ENCODE results near the gene PCYT2.

Gene PCYT2

DNA sequence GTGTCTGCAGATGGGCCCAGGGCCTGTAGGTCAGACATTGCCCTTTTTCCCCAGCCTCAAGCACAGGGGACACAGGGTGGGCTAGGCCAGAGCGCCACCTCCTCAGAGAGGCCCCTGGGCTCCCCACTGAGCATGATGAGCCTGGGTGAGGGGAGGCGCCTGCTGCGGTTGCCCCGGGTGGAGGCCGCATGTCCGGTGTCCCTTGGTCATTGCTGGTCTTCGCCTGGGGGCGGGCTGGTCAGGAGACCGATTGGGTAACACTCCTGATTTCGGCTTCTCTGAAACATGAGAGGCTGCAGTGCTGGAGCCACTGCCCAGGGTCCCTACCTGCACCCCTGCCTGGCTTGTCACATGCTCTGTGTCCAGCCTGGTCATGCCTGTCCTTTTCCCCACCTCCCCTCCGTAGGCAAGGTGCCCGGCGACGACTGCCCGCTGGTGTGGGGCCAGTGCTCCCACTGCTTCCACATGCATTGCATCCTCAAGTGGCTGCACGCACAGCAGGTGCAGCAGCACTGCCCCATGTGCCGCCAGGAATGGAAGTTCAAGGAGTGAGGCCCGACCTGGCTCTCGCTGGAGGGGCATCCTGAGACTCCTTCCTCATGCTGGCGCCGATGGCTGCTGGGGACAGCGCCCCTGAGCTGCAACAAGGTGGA is 11.6 kb downstream of the PCYT2 start:
- no peak for DNase-seq

DNA sequence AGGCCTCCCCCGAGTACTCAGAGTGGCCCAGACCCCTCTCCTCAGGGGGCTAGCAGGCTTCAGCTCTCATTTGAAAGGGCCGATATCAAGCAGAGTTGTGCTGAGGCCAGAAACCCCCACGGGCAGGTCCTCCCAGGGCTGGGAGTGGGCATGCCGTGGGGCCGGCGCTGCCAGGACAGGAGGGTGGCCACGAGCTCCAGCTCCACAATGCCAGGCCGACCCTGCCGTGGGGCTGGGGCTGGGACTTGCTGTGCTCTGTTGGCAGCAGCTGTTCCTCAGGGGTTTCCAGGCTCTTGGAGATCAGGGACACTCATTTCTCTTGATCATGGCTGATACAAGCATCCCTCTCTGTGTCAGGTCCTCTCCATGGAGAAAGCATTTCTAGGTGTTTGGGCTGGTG is 12.3 kb downstream of the PCYT2 start:
- no peak for DNase-seq

DNA sequence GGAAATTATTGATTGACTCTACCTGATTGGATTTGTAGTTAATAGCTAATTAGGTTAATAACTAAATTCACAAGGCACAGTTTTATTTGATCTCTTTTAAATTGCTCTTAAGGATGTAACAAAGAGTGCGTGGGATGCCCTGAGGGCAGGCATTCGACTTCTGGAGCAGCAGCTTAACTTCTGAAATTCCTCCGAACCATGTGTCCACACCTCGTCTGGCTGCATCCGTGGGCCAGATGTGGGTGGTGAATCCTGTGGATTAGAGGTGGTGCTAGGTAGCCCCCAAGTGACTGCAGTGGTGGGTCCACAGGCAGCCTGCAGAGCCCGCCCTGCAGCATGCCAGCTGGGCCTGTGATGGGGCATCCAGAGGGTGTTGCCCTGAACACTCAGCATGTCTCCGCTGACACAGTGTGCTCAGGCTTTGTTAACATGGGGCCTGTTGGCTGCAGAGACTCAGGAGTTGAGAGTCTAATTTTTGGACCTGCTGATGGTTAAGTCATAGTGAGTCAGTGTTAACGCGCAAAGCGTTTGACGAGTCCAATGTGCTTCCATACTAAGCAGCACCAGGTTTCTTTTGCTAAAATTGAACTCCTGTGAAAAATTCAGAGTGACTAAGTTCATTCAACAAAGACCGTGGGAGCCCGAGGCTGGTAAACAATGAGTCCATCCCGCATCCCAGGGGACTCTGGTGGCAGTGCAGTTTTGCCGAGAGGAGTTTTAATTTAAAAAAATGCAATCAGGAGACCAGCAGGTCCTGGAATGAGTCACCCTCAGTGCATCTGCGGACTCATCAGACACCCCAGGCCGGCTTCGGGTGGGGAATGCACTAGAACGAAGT is 13.0 kb downstream of the PCYT2 start:
- no peak for DNase-seq

DNA sequence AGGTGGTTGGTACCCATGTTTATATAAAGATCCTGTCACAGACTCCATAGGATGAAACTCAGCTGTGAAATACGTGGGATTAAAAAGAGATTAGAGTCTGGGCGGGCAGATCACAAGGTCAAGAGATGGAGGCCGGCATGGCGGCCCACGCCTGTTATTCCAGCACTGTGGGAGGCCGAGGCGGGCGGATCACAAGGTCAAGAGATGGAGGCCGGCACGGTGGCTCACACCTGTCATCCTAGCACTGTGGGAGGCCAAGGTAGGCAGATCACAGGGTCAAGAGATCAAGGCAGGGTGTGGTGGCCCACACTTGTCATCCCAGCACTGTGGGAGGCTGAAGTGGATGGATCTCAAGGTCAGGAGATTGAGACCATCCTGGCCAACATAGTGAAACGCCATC is 15.8 kb downstream of the PCYT2 start:
- no peak for DNase-seq

DNA sequence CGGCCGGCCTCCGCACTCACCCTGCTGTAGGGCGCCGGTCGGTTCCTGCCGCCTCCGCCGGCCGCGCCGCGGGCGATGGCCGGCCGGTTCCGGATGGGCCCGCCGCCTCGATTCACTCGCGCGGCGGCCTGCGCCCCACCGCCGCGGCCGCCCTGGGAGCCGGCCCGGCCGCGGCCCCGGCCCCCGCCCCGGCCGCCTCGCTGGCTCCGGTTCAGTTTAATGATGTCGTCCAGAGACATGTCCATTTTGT is 20.0 kb downstream of the PCYT2 start:
- no peak for DNase-seq

DNA sequence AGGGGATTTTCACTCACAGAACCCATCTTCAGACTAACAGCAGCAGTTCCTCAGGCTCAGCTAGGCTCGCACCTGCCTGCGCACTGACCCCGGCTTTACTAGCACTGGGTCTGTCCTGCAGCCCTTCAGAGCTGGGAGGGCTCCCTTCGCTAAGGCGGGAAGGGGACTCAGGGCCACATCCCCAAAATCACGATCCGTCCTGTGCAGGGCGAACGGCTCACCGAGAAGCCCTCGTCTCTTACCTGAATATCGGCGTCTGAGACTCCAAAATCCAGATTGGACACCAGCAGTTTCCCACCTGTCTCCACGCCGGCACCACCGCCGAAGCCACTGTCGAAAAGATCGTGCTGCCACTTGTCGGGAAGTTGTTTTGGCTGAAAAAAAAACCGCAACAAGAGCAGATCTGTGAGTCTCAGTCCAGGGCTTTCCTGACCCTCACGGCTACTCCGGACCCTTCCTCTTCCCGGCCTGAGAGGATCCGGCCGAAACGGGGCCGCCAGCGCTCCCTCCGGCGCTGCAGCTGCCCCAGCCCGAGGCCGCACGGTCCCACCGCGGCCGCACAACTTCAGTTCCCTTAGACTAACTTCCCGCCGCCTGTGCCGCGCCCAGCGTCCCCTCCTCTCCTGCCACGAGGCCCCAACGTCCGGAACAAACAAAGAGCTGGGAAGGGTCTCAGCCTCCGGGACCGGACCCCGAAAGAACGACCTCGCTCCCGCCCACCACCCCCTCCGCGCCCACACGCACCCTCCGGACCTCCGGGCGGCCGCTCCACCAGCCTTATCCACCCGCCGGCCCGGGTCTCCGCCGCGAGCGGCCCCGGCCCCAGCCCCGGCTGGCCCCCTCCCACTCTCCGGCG is 20.5 kb downstream of the PCYT2 start:
- DNase-seq = no peak

DNA sequence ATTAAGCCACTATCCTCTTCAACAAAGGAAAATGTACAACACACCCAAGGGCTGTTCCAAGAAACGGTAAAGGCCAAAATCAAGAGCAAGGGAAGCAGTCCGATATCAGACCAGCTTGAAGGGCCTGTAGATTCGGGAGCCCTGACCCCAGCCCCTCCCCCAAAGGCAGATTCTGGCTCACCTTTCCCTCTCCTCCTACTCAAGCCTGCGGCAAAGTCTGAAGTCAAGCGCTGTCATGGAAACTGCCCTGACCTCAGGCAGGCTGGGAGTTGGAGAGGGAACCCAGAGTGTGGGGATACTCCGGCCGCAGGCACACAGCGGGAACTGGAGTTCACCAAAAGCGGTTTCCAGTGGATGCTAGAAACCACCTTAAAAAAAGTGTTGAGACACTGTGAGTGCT is 21.6 kb downstream of the PCYT2 start:
- DNase-seq = no peak

DNA sequence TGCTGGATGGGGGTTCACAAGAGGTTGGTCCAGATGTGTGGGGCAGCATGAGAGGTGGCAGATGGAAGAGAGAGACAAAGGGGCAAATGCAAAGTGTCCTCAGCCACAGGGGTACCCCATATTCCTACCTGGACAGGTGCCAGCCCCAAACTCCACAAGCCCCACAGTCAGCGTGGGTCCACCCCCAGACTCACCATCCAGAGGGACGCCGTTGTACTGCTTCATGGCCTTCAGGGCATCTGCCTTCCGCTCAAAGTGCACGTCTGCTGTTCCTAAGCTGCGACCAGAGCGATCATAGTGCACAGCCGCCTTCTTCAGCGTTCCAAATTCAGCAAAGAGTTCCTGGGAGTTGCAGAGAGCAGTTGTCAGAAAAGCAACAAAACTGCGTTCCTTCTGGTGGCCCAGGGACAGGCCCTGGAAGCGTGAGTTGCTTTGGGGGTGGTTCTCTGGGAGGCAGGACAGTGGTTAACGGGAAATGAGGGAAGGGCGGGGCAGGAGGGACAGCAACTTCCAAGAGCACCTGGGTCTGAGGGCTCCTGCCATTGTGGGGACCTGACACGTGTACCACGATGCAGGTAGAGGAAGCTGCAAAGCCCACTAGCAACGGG is 22.1 kb downstream of the PCYT2 start:
- no peak for DNase-seq

DNA sequence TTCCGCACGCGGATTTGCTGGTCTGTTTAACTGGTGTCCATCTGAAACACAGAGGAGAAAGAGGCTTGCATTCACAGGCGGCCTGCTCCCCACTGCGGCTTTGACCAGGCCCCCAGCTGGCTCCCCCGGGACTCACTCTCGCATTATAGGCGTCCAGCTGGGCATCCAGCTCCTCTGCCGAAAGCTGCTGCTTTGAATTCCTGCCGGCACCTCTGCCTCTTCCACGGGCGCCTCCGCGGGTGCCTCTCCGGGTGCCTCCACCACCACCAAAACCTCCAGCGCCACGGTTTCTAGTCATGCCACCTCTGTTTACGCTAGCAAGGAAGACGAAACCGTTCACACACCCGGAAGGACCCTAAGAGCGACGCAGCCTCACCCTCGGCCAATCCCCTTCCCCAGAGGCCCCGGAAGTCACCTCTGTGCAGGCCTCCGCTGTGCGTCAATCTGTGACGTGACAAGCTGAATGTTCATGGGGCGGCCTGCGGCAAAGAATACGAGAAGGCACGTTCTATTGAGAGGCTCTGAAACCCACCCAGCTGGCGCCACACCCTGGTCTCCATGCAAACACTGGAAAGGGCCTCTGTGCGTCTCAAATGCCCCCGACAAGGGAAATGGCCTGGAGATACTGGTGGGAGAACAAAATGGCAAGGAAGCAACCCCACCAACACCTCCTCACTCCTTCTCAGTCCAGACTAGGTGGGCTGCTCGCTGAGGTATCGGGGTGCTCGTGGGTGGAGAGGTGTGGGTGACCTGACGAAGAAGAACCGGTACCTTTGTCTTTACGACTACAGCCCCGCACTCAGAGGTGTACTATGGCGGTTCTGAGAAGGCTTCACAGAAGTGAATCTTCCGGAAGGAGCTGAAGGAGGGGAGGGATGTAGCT is 22.9 kb downstream of the PCYT2 start:
- DNase-seq = no peak

DNA sequence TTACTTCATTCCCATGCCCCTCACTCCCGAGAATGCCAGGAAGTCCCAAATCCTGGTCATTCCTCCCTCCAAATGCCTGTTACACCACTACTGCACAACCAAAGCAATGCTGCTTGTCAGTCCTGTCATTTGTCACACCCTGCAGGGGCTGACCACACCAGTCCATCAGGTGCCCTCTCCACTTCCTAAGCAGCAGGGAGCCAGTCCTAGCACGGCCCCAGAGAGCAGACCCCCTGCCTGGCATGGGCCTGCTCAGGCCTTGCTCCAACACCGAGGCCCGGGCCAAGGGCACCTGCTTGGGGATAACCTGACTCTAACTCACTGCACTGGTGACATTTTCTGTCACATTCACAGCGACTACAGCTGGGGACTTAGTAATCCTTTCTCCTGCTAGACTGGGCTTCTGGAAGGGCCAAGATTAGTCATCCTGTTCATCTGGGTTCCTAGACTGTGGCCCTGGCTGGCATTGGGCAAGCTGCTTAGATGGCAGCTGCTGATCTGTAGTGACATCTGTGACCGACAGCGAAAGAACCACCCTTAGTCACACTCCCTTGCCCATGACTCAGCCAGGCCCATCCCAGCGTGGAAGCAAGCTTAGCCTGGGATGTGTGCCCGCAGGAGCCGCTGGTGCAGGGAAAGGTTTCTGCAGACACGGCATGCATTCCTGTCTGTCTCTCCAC is 25.2 kb downstream of the PCYT2 start:
- DNase-seq = no peak

DNA sequence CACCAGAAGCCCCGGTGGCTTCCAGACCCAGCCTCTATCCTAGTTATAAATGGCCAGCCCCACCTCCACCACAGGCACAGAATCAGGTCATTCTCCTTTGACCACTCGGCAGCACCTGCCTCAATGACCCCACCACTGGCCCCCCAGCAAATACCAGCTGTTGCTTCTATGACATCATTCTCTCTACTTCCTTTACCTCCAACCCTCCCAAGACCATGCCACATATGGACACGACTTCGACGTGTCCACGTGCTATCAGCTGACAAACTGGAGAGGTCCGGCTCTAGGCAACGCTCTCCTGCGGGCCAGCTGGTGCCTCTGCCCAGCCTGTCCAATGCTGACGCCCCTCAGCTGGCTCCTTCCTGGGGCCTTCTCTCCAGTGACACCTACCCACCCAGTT is 25.7 kb downstream of the PCYT2 start:
- DNase-seq = no peak

DNA sequence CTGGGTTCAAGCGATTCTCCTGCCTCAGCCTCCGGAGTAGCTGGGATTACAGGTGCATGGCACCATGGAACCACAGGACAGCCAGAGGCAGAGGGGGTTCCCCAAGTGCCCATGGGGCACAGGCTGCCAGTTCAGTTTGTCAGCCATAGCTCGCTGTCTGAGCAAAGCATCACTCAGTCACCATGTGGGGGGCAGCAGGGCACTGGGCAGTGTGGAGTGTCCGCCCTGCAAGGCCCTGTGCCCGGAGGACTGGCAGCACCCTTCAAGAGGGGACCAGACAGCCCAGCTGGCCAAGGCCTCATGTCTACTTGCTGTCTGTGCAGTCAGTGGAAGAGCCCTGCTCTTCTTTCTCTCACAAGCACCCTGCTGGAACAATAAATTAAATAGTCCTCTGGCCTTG is 26.2 kb downstream of the PCYT2 start:
- no peak for DNase-seq

DNA sequence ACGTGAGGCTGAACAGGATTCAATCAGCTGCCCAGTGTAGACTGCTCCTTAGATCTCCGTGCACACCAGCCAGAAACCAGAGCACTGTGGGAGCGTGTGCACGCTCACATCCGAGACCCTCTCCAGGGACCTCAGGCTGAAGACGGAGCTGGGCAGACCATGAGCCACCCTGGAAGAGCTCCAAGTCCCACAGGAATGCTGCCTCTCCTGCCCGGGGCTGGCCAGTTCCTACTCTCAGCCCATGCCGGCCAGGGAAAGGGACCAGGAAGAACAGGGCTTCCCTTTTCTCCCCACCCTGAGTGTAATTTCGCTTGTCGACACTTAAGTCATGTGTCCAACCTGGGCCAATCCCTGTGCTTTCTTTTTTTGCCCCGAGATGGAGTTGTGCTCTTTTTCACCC is 26.7 kb downstream of the PCYT2 start:
- no peak for DNase-seq

DNA sequence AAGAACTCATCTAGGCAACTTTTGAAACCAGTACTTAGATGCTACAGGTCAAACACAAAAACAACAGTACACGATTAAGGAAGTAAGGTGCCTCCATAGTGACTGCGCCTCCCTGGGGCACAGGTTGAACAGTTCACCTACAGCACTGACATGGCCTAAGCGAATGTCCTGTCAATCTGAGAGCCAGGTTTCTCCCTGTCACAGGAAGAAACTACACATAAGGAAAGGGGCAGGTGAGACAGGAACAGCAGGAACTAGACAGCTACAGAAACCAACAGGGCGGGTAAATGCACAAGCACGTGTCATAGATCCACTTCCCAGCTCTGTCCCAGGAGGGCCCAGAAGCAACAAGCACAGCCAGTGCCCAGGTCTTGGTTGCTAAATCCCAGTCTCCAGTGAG is 32.1 kb downstream of the PCYT2 start:
- no peak for DNase-seq

DNA sequence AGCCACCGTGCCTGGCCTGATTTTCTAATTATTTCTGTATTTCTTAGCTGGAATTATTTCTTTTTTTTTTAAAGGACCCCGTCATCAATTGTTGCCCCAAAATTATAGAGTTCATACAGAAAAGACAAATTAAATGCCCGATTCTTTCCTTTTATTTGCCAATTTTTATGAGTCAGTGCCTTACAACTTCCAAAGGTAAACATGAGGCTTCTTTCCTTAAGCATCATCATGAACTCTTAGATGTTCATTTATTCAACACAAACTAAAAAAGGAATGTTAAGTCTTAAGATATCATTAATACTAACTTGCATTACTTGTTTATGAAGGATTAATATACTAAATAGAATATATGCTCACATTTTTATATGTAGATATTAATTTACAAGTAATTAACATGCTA is 32.9 kb downstream of the PCYT2 start:
- DNase-seq = no peak

DNA sequence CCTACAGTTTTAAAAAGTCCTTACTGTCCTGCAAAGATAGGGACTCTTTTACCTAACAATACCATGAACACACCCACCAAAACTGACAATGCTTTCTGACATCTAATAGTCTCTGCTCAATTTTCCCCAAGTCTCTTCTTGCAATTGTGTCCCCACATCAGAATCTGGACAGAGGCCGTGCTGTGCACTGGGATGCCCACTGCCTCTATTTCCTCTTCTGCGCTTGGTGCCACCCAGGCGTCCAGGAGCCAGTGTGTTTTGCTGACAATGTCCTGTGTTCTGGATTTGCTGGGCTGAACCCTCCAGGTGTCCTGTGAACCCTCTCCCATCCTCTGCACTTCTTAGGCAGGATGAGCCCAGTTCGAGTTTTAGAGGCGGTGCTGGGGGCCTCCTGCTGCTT is 33.6 kb downstream of the PCYT2 start:
- no peak for DNase-seq

DNA sequence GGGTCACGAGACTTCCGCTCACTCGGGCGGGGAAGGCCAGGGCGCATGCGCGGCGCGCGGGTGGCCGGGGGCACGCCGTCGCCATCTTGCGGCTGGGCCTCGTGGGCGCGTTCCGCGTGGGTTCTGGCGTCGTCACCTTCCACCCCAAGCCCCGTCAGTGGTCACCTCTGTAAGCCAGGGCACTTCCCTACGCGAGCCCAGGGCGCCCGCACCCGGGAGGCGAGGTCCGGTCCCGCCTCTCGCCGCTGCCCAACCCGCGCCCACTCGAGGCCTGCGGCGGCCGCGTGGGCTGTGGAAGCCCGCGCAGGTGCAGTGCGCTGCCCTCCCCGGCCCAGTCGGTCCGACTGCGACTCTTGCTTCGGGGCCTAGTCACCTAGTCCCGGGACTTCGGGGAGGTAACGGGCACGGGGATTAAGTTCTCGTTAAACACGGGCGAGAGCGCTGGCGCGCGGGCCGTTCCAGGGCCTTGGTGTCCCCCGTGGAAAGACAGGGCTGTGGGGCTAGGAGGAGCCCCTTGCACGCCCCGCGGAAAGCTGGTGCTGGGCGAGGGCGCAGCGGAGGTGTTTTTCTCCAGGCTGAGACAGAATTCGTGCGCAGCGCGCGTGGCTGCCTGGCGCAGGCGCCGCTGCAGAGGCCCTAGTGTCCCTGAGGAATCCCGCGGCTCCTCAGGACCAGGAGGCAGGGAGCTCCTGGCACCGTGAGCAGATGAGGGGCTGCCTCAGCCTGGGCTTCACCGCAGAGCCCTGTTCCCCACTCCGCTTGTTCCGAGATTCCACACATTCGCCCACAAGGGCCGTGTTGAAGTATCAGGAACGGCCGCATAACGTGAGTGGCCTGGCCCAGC is 39.6 kb downstream of the PCYT2 start:
- DNase-seq = peak; percentile 82 to 87

DNA sequence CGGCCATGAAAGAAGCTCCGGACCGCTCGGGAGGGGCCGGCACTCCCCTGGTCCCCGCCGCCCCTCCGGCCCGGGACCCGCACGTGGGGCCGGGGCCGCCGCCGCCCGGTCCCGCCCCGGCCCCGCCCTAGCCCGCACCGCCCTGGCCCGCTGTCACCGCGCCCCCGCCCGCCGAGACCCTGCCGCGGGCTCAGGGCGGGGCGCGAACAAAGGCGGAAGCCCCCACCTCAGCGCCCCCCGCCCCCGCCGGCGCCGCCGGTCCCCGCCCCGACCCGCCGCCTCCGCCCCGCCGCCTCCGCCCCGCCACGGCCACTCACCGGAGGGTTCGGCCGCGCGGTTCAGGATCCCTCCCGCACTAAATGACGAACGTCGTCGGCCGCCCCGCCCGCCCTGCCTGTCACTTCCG is 40.2 kb downstream of the PCYT2 start, which contains the start of gene ARHGDIA:
Gene ARHGDIA (minus strand): TSS at position 357 of the 406 bp plus-strand sequence. CDS start 1,407 bp downstream, outside the sequence.
- DNase-seq = no peak

DNA sequence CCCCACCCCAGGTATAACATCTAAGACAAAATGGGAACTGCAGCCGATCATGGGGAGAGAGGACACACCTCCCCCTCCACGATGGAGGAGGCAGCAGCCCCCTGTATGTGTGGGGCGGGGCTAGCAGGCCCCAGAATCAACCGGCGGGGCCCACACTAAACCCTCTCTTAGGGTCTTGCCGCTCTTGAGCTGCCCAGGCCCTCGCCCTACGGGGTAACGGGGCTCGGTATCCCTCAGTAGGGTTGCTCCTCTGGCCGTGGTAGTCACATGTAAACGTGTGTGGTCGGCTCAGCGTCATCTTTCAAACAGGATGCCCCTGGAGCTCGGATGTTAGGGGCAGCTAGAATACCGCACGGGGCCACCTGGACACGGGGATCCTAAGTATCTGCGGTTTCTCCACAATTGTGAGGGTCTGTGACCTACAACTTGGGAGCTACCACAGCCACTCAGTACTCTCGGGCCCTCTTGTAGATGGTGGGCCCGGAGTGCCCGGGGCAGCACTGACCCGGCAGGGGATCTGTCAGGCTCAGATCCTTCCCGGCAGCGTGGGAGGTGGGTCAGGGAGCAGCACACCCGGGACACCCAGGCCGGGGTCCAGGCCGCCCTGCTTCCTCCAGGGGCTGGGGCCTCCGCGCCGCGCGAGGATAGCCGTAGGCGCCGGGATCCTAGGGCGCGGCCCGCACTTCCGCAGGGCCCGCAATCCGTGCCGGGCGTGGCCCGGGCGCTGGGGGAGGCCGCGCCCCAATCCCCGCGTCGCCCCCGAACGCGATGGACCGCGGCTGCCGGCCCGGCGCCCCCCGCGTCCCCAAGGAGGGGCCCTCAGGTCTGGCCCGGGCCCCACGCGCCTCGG is 40.8 kb downstream of the PCYT2 start:
- DNase-seq = no peak

Data from AML-193 (cell line).